ENCODE data around the gene SMAD3.

SMAD3 gene

GRCh38 chr15:67117370-67117769 lies 52.0 kb downstream of the SMAD3 start:
- peaks cover 12 to 85% (median 54%) of the 10 kb centered on the region in 4 experiments for H3K4me1 ChIP-seq (ENCODE audit: control extremely low read depth in 1 of 4, control insufficient read depth in 4 of 4, insufficient read depth in 4 of 4, low read length in 3 of 4)
- ChIA-PET POLR2A (interaction anchor here (0.6 to 2.1 kb wide), 4 partner anchors 16 to 112 kb away, joined by 3 to 6 read pairs (median 4); no protein-coding TSS in a partner anchor), CTCF (interaction anchor here (1.0 to 2.2 kb wide), 8 partner anchors 10 to 186 kb away, joined by 3 to 11 read pairs (median 4); no protein-coding TSS in a partner anchor)
- no peak overlapping the region for H3K4me3 ChIP-seq (ENCODE audit: control insufficient read depth in 1 of 7, extremely low read depth in 1 of 7, insufficient read depth in 4 of 7, low read depth in 2 of 7, low read length in 6 of 7)
- DNase-seq: peak in 2 of 3 donors; percentile 65 to 66
- H3K36me3 ChIP-seq (ENCODE audit: control insufficient read depth in 4 of 4, insufficient read depth in 4 of 4, low read length in 3 of 4): peaks cover 0 to 3% (median 0%) of the 10 kb centered on the region in 4 experiments
- H3K27me3 ChIP-seq (replicated peaks in 2 of 5; ENCODE audit: control insufficient read depth in 4 of 5, insufficient read depth in 5 of 5, low read length in 4 of 5): no peaks in the 10 kb centered on the region
- WGBS (ENCODE audit: insufficient coverage): 0% methylated on average over 1 of the region's 3 CpGs
- no peaks in the 10 kb centered on the region for H3K9me3 ChIP-seq (ENCODE audit: control extremely low read depth in 1 of 5, control insufficient read depth in 4 of 5, insufficient read depth in 2 of 5, low read depth in 1 of 5, low read length in 4 of 5)
- no peak overlapping the region for H3K27ac ChIP-seq (ENCODE audit: insufficient read depth in 1 of 2, low read depth in 1 of 2, low read length in 2 of 2, poor library complexity in 1 of 2, severe bottlenecking in 2 of 2)

GRCh38 chr15:67118808-67119207 lies 53.4 kb downstream of the SMAD3 start:
- CTCF ChIA-PET: interaction anchor here (0.7 to 1.4 kb wide), 5 partner anchors 12 to 28 kb away, joined by 3 to 6 read pairs (median 3); no protein-coding TSS in a partner anchor
- DNase-seq: no peak
- Histone ChIP-seq H3K27me3 (replicated peaks in 2 of 5; ENCODE audit: control insufficient read depth in 4 of 5, insufficient read depth in 5 of 5, low read length in 4 of 5) (no peaks in the 10 kb centered on the region), H3K4me3 (ENCODE audit: control insufficient read depth in 1 of 7, extremely low read depth in 1 of 7, insufficient read depth in 4 of 7, low read depth in 2 of 7, low read length in 6 of 7) (no peak overlapping the region), H3K27ac (ENCODE audit: insufficient read depth in 1 of 2, low read depth in 1 of 2, low read length in 2 of 2, poor library complexity in 1 of 2, severe bottlenecking in 2 of 2) (no peak overlapping the region), H3K36me3 (ENCODE audit: control insufficient read depth in 4 of 4, insufficient read depth in 4 of 4, low read length in 3 of 4) (peaks cover 0 to 3% (median 0%) of the 10 kb centered on the region in 4 experiments), H3K4me1 (ENCODE audit: control extremely low read depth in 1 of 4, control insufficient read depth in 4 of 4, insufficient read depth in 4 of 4, low read length in 3 of 4) (peaks cover 12 to 79% (median 53%) of the 10 kb centered on the region in 4 experiments), H3K9me3 (ENCODE audit: control extremely low read depth in 1 of 5, control insufficient read depth in 4 of 5, insufficient read depth in 2 of 5, low read depth in 1 of 5, low read length in 4 of 5) (no peaks in the 10 kb centered on the region)
- POLR2A ChIA-PET: interaction anchor here (2.1 to 2.9 kb wide), 2 partner anchors 10 to 20 kb away, joined by 6 to 8 read pairs; no protein-coding TSS in a partner anchor
- WGBS (ENCODE audit: insufficient coverage): 98% methylated on average over 5 of the region's 5 CpGs

GRCh38 chr15:67119238-67119846 lies 53.9 kb downstream of the SMAD3 start:
- CTCF ChIA-PET: interaction anchor here (0.7 to 4.0 kb wide), 11 partner anchors 10 to 137 kb away, joined by 3 to 16 read pairs (median 3); no protein-coding TSS in a partner anchor
- POLR2A ChIA-PET: interaction anchor here (2.9 kb wide), 1 partner anchor 10 kb away, joined by 8 read pairs; no protein-coding TSS in a partner anchor
- Histone ChIP-seq H3K4me3 (ENCODE audit: control insufficient read depth in 1 of 7, extremely low read depth in 1 of 7, insufficient read depth in 4 of 7, low read depth in 2 of 7, low read length in 6 of 7) (no peak overlapping the region), H3K27me3 (replicated peaks in 2 of 5; ENCODE audit: control insufficient read depth in 4 of 5, insufficient read depth in 5 of 5, low read length in 4 of 5) (no peaks in the 10 kb centered on the region), H3K36me3 (ENCODE audit: control insufficient read depth in 4 of 4, insufficient read depth in 4 of 4, low read length in 3 of 4) (no peaks in the 10 kb centered on the region), H3K4me1 (ENCODE audit: control extremely low read depth in 1 of 4, control insufficient read depth in 4 of 4, insufficient read depth in 4 of 4, low read length in 3 of 4) (peaks cover 12 to 76% (median 53%) of the 10 kb centered on the region in 4 experiments), H3K9me3 (ENCODE audit: control extremely low read depth in 1 of 5, control insufficient read depth in 4 of 5, insufficient read depth in 2 of 5, low read depth in 1 of 5, low read length in 4 of 5) (no peaks in the 10 kb centered on the region), H3K27ac (ENCODE audit: insufficient read depth in 1 of 2, low read depth in 1 of 2, low read length in 2 of 2, poor library complexity in 1 of 2, severe bottlenecking in 2 of 2) (peak overlapping the region in 1 of 2 experiments; percentile 93)
- 97% methylated on average over 4 of the region's 6 CpGs for WGBS (ENCODE audit: insufficient coverage)
- no peak for DNase-seq

DNA sequence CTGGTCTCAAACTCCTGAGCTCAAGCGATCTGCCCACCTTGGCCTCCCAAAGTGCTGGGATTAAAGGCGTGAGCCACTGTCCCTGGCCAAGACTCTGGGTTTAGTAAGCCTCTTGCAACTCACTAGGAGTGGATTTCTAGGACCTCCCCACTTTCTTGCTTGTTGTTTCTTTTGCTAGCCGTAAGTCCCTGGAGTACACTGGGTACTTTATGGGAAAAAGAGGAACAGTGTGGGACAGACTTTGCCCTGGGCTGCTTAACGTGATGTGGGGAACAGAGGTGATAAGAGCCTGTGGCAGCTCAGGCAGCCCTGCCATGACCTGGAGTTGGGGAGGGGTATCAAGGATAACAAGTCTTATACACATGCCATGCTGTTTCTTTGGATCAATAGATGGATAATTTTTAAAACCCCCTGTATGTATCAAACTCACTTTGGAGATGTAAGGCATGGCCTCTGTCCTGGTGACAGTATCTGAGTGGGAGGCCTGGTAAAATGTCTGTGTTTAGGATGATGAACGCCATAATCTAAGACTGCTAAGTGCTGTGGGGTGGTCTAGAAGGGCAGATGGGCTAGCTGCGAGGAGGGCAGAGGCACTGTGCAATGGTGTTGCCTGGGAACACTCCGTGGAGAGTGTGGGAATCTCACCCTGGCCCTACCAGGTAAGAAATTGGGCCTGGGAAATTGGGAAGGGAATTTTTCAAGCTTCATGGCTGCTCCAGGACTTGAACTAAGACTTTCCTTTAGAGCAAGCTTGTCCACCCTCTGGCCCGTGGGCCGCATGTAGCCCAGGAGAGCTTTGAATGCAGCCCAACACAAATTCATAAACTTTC lies 54.8 kb downstream of the SMAD3 start:
- DNase-seq: no peak
- H3K27me3 ChIP-seq (replicated peaks in 2 of 5; ENCODE audit: control insufficient read depth in 4 of 5, insufficient read depth in 5 of 5, low read length in 4 of 5): no peaks in the 10 kb centered on the region
- POLR2A ChIA-PET: interaction anchor here (0.8 to 2.9 kb wide), 8 partner anchors 9 to 53 kb away, joined by 3 to 12 read pairs (median 4); no protein-coding TSS in a partner anchor
- WGBS (ENCODE audit: insufficient coverage): 78% methylated on average over 9 of the region's 9 CpGs
- H3K27ac ChIP-seq (ENCODE audit: insufficient read depth in 1 of 2, low read depth in 1 of 2, low read length in 2 of 2, poor library complexity in 1 of 2, severe bottlenecking in 2 of 2): peak overlapping the region; percentile 73 to 93
- no peaks in the 10 kb centered on the region for H3K9me3 ChIP-seq (ENCODE audit: control extremely low read depth in 1 of 5, control insufficient read depth in 4 of 5, insufficient read depth in 2 of 5, low read depth in 1 of 5, low read length in 4 of 5)
- no peaks in the 10 kb centered on the region for H3K36me3 ChIP-seq (ENCODE audit: control insufficient read depth in 4 of 4, insufficient read depth in 4 of 4, low read length in 3 of 4)
- H3K4me1 ChIP-seq (ENCODE audit: control extremely low read depth in 1 of 4, control insufficient read depth in 4 of 4, insufficient read depth in 4 of 4, low read length in 3 of 4): peaks cover 12 to 77% (median 53%) of the 10 kb centered on the region in 4 experiments
- H3K4me3 ChIP-seq (ENCODE audit: control insufficient read depth in 1 of 7, extremely low read depth in 1 of 7, insufficient read depth in 4 of 7, low read depth in 2 of 7, low read length in 6 of 7): peak overlapping the region in 3 of 7 experiments; percentile 30 to 57 (median 41)
- CTCF ChIA-PET: interaction anchor here (1.0 to 4.0 kb wide), 10 partner anchors 9 to 88 kb away, joined by 3 to 16 read pairs (median 4); no protein-coding TSS in a partner anchor

GRCh38 chr15:67120839-67121643 lies 55.6 kb downstream of the SMAD3 start:
- Histone ChIP-seq H3K9me3 (ENCODE audit: control extremely low read depth in 1 of 5, control insufficient read depth in 4 of 5, insufficient read depth in 2 of 5, low read depth in 1 of 5, low read length in 4 of 5) (no peaks in the 10 kb centered on the region), H3K27me3 (replicated peaks in 2 of 5; ENCODE audit: control insufficient read depth in 4 of 5, insufficient read depth in 5 of 5, low read length in 4 of 5) (no peaks in the 10 kb centered on the region), H3K27ac (ENCODE audit: insufficient read depth in 1 of 2, low read depth in 1 of 2, low read length in 2 of 2, poor library complexity in 1 of 2, severe bottlenecking in 2 of 2) (peak overlapping the region; percentile 88 to 93), H3K36me3 (ENCODE audit: control insufficient read depth in 4 of 4, insufficient read depth in 4 of 4, low read length in 3 of 4) (no peaks in the 10 kb centered on the region), H3K4me1 (ENCODE audit: control extremely low read depth in 1 of 4, control insufficient read depth in 4 of 4, insufficient read depth in 4 of 4, low read length in 3 of 4) (peaks cover 12 to 77% (median 55%) of the 10 kb centered on the region in 4 experiments), H3K4me3 (ENCODE audit: control insufficient read depth in 1 of 7, extremely low read depth in 1 of 7, insufficient read depth in 4 of 7, low read depth in 2 of 7, low read length in 6 of 7) (peak overlapping the region in 3 of 7 experiments; percentile 28 to 57 (median 41))
- CTCF ChIA-PET: interaction anchor here (0.9 to 4.0 kb wide), 12 partner anchors 9 to 89 kb away, joined by 3 to 16 read pairs (median 4); no protein-coding TSS in a partner anchor
- POLR2A ChIA-PET: interaction anchor here (0.7 to 2.9 kb wide), 13 partner anchors 10 to 159 kb away, joined by 3 to 12 read pairs (median 3); no protein-coding TSS in a partner anchor
- 11% methylated on average over 19 of the region's 27 CpGs for WGBS (ENCODE audit: insufficient coverage)
- DNase-seq: peak; percentile 92 to 99 (median 98)
